Measurements from ENCODE around the gene TMEM60. TPM values are rescaled to one million over a fixed set of nuclear protein-coding genes. Genes with fewer than 3 reads are reported as not detected.
"Not testable (repeated sequence)": the region's sequence is repeated elsewhere in the genome, so short reads cannot be mapped to it uniquely, and the experiment has no call there.

Gene TMEM60
- total and polyA plus RNA-seq, 10 of the 15 experiments (the other 5 are each of a cell fraction or from before 2014, with no cell fraction given): 13.2 to 94.2 (median 30.2) TPM

DNA sequence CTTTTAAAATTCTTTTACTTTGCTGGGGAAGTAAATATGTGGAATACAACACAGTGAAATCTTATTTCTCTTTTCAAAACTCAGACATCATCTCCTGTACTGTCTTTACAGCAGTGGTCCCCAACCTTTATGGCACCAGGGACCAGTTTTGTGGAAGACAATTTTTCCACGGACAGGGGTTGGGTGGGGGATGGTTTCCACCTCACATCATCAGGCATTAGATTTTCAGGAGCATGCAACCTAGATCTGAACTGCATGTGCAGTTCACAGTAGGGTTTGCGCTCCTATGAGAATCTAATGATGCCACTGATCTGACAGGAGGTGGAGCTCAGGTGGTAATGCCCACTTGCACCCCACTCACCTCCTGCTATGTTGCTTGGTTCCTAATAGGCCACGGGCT is 12.2 kb downstream of the TMEM60 start (continued):
- no peak for TF ChIP-seq PML (IDR thresholded peaks at IDR 0.05; ENCODE audit: low read length)
- TF ChIP-seq CHD4 (IDR thresholded peaks at IDR 0.05): no peak
- TF ChIP-seq, protein P1, sequence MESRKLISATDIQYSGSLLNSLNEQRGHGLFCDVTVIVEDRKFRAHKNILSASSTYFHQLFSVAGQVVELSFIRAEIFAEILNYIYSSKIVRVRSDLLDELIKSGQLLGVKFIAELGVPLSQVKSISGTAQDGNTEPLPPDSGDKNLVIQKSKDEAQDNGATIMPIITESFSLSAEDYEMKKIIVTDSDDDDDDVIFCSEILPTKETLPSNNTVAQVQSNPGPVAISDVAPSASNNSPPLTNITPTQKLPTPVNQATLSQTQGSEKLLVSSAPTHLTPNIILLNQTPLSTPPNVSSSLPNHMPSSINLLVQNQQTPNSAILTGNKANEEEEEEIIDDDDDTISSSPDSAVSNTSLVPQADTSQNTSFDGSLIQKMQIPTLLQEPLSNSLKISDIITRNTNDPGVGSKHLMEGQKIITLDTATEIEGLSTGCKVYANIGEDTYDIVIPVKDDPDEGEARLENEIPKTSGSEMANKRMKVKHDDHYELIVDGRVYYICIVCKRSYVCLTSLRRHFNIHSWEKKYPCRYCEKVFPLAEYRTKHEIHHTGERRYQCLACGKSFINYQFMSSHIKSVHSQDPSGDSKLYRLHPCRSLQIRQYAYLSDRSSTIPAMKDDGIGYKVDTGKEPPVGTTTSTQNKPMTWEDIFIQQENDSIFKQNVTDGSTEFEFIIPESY (IDR thresholded peaks at IDR 0.05): no peak
- no peak for TF ChIP-seq NFYA (IDR thresholded peaks at IDR 0.05; ENCODE audit: borderline replicate concordance, low read depth, low read length)
- no peak for TF ChIP-seq MTA2 (IDR thresholded peaks at IDR 0.05; ENCODE audit: low read depth)

DNA sequence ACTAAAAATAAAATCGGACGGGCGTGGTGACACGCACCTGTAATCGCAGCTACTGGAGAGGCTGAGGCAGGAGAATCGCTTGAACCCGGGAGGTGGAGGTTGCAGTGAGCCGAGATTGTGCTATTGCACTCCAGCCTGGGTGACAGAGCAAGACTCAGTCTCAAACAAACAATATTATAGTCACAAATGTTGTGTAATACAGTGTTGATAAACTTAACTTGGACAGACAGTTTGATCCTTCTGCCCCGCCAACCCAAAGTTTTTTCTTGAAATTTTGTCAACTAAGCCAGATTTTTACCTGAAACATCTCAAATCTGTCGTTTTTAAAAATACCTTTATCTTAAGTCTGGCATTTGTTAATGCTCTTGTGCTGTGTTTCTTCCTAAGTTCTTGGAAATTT is 13.8 kb downstream of the TMEM60 start:
- RAD21 ChIA-PET (ENCODE audit: unreplicated experiment); H3K79me2 ChIP-seq (ENCODE audit: control insufficient read depth, insufficient read depth, low read length); ATAC-seq; H4K20me1 ChIP-seq (ENCODE audit: control insufficient read depth, insufficient read depth); POLR2A ChIA-PET; H2AFZ ChIP-seq (ENCODE audit: control insufficient read depth, low read depth, low read length); FAIRE-seq; intact Hi-C loops (cut with micrococcal nuclease; ENCODE audit: unreplicated experiment); H3K4me1 ChIP-seq (ENCODE audit: control insufficient read depth, insufficient read depth, low read length); H3K9me3 ChIP-seq (replicated peaks; ENCODE audit: control insufficient read depth, insufficient read depth, low read length); H3K4me3 ChIP-seq; H3K27me3 ChIP-seq (replicated peaks in 1 of 2; ENCODE audit: control insufficient read depth in 2 of 2, insufficient read depth in 2 of 2, low read length in 1 of 2); H3K9ac ChIP-seq (ENCODE audit: control insufficient read depth, insufficient read depth, low read length); H3K27ac ChIP-seq (ENCODE audit: control insufficient read depth, insufficient read depth); H3K4me2 ChIP-seq (ENCODE audit: control insufficient read depth, insufficient read depth); in situ Hi-C loops (cut with MboI); DNase-seq (ENCODE audit: low read depth, low spot score); BruUV-seq (replicated peaks): not testable (repeated sequence)
- peaks cover 0 to 17% of the 10 kb centered on the region in 2 experiments; a peak in 2 of 4 replicates for H3K36me3 ChIP-seq (ENCODE audit: control insufficient read depth in 2 of 2, insufficient read depth in 2 of 2, low read length in 1 of 2)
- 88% methylated on average over 10 of the region's 10 CpGs for WGBS (ENCODE audit: insufficient coverage, insufficient replicate concordance, low lambda C conversion rate, missing lambda C conversion rate)
- CTCF ChIA-PET: interaction anchor here (0.5 kb wide), 1 partner anchor 19 kb away, joined by 3 read pairs; no protein-coding TSS in a partner anchor
- SMC1A ChIA-PET (ENCODE audit: uncharacterized antibody, unreplicated experiment): interaction anchor here (0.7 to 1.1 kb wide), 2 partner anchors 11 to 358 kb away, joined by 3 read pairs; no protein-coding TSS in a partner anchor
